Body of pancreas (tissue), 4 donors: ENCODE data around the gene CNOT10. TPM values are rescaled to one million over a fixed set of nuclear protein-coding genes. Genes with fewer than 3 reads are reported as not detected.

Source experiments
- ATAC-seq: fragments of 150-250 bp; one replicate; pipeline ENCODE4 v1.9.1; 2016
- DNase-seq, 4 donors: peaks; one replicate each; pipeline ENCODE4 v3.0.0-alpha.2; 2019
- H3K27ac ChIP-seq, 4 donors: fragments of 200-600 bp; sonication (generic); 1 replicate in 3 of 4; 2 replicates in 1 of 4; pipeline versions ENCODE4 v1.5.1 to v1.6.1; 2016 to 2019; ENCODE audit warnings: mild to moderate bottlenecking in 1 of 4, mixed read lengths in 1 of 4, moderate library complexity in 1 of 4
- H3K27me3 ChIP-seq, 2 donors: fragments of 200-600 bp; sonication (generic); one replicate each; pipeline ENCODE4 v1.6.0; 2016; ENCODE audit warnings: mild to moderate bottlenecking in 1 of 2
- H3K36me3 ChIP-seq, 2 donors: fragments of 200-600 bp; sonication (generic); replicated peaks in 1 of 2; 2 replicates each; pipeline ENCODE4 v1.5.1; 2016; ENCODE audit warnings: low read depth in 2 of 2; ENCODE audit not compliant: insufficient read depth in 1 of 2
- H3K4me1 ChIP-seq: fragments of 200-600 bp; sonication (generic); one replicate; pipeline ENCODE4 v1.6.0; 2016
- H3K4me3 ChIP-seq, 2 donors: fragments of 200-600 bp; sonication (generic); 1 replicate in 1 of 2; 2 replicates in 1 of 2; pipeline ENCODE4 v1.5.1; 2016 to 2019
- H3K9me3 ChIP-seq, 3 donors: fragments of 200-600 bp; sonication (generic); 1 replicate in 2 of 3; 2 replicates in 1 of 3; pipeline ENCODE4 v1.5.1; 2016
- CTCF ChIP-seq, 7 experiments: fragments of 450-650 bp in 4 of 7; fragments of 200-600 bp in 3 of 7; sonication (generic) in 3 of 7; IDR thresholded peaks; one replicate each; pipeline ENCODE4 v1.5.1; 2016 to 2019; ENCODE audit warnings: antibody characterized with exemption in 7 of 7
- POLR2A ChIP-seq, 3 donors: fragments of 450-650 bp; IDR thresholded peaks; one replicate each; pipeline ENCODE4 v1.6.1; 2016; ENCODE audit warnings: antibody characterized with exemption in 3 of 3, mild to moderate bottlenecking in 2 of 3
- whole genome bisulfite sequencing, 2 donors: methylation state at CpG; one replicate each; pipeline ENCODE4 v1.1.5; 2017; 5-methylcytosine and 5-hydroxymethylcytosine counted together
- intact Hi-C: fragments of 100-400 bp; cut with DNase I; formaldehyde crosslinking; loops from one replicate; pipeline ENCODE4 v1.15.1; 2023
- total RNA-seq, 2 donors: library from RNA; depleted of rRNA; stranded (reverse); fragments of >200 nt; gene quantifications; one replicate each; pipeline ENCODE4 v1.1.0, GENCODE V29; 2016

CNOT10 gene
- total RNA-seq, 2 donors from 2014 or later, result 10.4 to 22.1 TPM

- DNase-seq (no peak), ATAC-seq (no peak)
- TF ChIP-seq CTCF (IDR thresholded peaks at IDR 0.05), result no peak
- no peak for TF ChIP-seq POLR2A (IDR thresholded peaks at IDR 0.05)
- no peaks in the 10 kb centered on the region for H3K27me3 ChIP-seq
- H3K4me3 ChIP-seq, result no peak overlapping the region
- WGBS, 2 donors, result 71 to 73% methylated on average over 6 of the region's 6 CpGs
- no peaks in the 10 kb centered on the region for H3K9me3 ChIP-seq
- H3K27ac ChIP-seq, result no peak overlapping the region
- peaks cover 8% of the 10 kb centered on the region for H3K4me1 ChIP-seq
- intact Hi-C loops, result no loop called here
- H3K36me3 ChIP-seq, result no peaks in the 10 kb centered on the region
Measured at GRCh38 chr3:32700244-32700643, 15.3 kb downstream of the CNOT10 start.

- no peaks in the 10 kb centered on the region for H3K9me3 ChIP-seq
- WGBS, 2 donors, result 83 to 91% methylated on average over 1 of the region's 1 CpG
- no peak overlapping the region for H3K27ac ChIP-seq
- no peak for ATAC-seq
- H3K4me1 ChIP-seq, result peaks cover 8% of the 10 kb centered on the region
- DNase-seq, result no peak
- no peaks in the 10 kb centered on the region for H3K36me3 ChIP-seq
- intact Hi-C loops, result no loop called here
- TF ChIP-seq CTCF (IDR thresholded peaks at IDR 0.05), result no peak
- TF ChIP-seq POLR2A (IDR thresholded peaks at IDR 0.05), result no peak
- H3K27me3 ChIP-seq, result no peaks in the 10 kb centered on the region
- H3K4me3 ChIP-seq, result no peak overlapping the region
Measured at GRCh38 chr3:32703491-32703972, 18.5 kb downstream of the CNOT10 start.

GRCh38 chr3:32705232-32705631 lies 20.2 kb downstream of the CNOT10 start:
- H3K9me3 ChIP-seq, result no peaks in the 10 kb centered on the region
- H3K27ac ChIP-seq, result no peak overlapping the region
- H3K27me3 ChIP-seq, result no peaks in the 10 kb centered on the region
- H3K4me1 ChIP-seq, result peaks cover 5% of the 10 kb centered on the region
- ATAC-seq (no peak), DNase-seq (no peak)
- WGBS, 2 donors, result 73 to 80% methylated on average over 2 of the region's 2 CpGs
- TF ChIP-seq CTCF (IDR thresholded peaks at IDR 0.05) (no peak), POLR2A (IDR thresholded peaks at IDR 0.05) (no peak)
- H3K4me3 ChIP-seq, result no peak overlapping the region
- H3K36me3 ChIP-seq, result peaks cover 0 to 1% of the 10 kb centered on the region in 2 donors
- intact Hi-C loops, result no loop called here

- Histone ChIP-seq H3K4me3 (no peak overlapping the region), H3K9me3 (no peaks in the 10 kb centered on the region), H3K4me1 (peaks cover 5% of the 10 kb centered on the region), H3K27me3 (no peaks in the 10 kb centered on the region), H3K27ac (no peak overlapping the region), H3K36me3 (peaks cover 0 to 1% of the 10 kb centered on the region in 2 donors)
- intact Hi-C loops, result no loop called here
- WGBS, 2 donors, result 68 to 82% methylated on average over 6 of the region's 6 CpGs
- no peak for TF ChIP-seq POLR2A (IDR thresholded peaks at IDR 0.05)
- no peak for TF ChIP-seq CTCF (IDR thresholded peaks at IDR 0.05)
- no peak for DNase-seq
- no peak for ATAC-seq
Measured at GRCh38 chr3:32706348-32707025, 21.5 kb downstream of the CNOT10 start.

GRCh38 chr3:32707026-32707370 lies 22.0 kb downstream of the CNOT10 start:
- Histone ChIP-seq H3K36me3 (peaks cover 0 to 1% of the 10 kb centered on the region in 2 donors), H3K4me1 (peaks cover 5% of the 10 kb centered on the region), H3K4me3 (no peak overlapping the region), H3K27me3 (no peaks in the 10 kb centered on the region), H3K9me3 (no peaks in the 10 kb centered on the region), H3K27ac (no peak overlapping the region)
- no peak for DNase-seq
- intact Hi-C loops, result no loop called here
- TF ChIP-seq CTCF (IDR thresholded peaks at IDR 0.05) (no peak), POLR2A (IDR thresholded peaks at IDR 0.05) (no peak)
- no peak for ATAC-seq
